Testis (tissue), 3 donors: Measurements from ENCODE around the gene UBE2R2. TPM values are rescaled to one million over a fixed set of nuclear protein-coding genes. Genes with fewer than 3 reads are reported as not detected.

ENCODE experiments used
- DNase-seq: peaks from one replicate; pipeline ENCODE4 v3.0.0-alpha.2; 2019
- H3K27ac ChIP-seq, 2 donors: fragments of 200-600 bp; sonication (generic); one replicate each; pipeline ENCODE4 v1.5.1; 2019
- H3K27me3 ChIP-seq: fragments of 200-600 bp; sonication (generic); one replicate; pipeline ENCODE4 v1.5.1; 2019
- H3K36me3 ChIP-seq: fragments of 200-600 bp; sonication (generic); one replicate; pipeline ENCODE4 v1.5.1; 2017; ENCODE audit warnings: low read depth; ENCODE audit errors: missing control alignments
- H3K4me1 ChIP-seq: fragments of 200-600 bp; sonication (generic); one replicate; pipeline ENCODE4 v1.5.1; 2019
- H3K4me3 ChIP-seq, 2 donors: fragments of 200-600 bp; sonication (generic); one replicate each; pipeline ENCODE4 v1.5.1; 2017 to 2019
- H3K9me3 ChIP-seq: fragments of 200-600 bp; sonication (generic); one replicate; pipeline ENCODE4 v1.5.1; 2017
- CTCF ChIP-seq, 3 experiments: fragments of 450-650 bp in 2 of 3; fragments of 200-600 bp in 1 of 3; sonication (generic) in 1 of 3; IDR thresholded peaks; one replicate each; pipeline ENCODE4 v1.5.1; 2016 to 2019; ENCODE audit warnings: antibody characterized with exemption in 3 of 3, mild to moderate bottlenecking in 2 of 3, moderate library complexity in 1 of 3
- POLR2A ChIP-seq: fragments of 450-650 bp; IDR thresholded peaks from one replicate; pipeline ENCODE4 v1.6.1; 2017; ENCODE audit warnings: antibody characterized with exemption, mild to moderate bottlenecking, moderate library complexity
- WGBS, 2 donors: methylation state at CpG; one replicate each; pipeline ENCODE4 v1.1.5; 2018; 5-methylcytosine and 5-hydroxymethylcytosine counted together
- intact Hi-C: fragments of 100-400 bp; cut with DNase I; formaldehyde crosslinking; loops from one replicate; pipeline ENCODE4 v1.15.1; 2023; ENCODE audit warnings: low total_unique reads
- polyA plus RNA-seq: library from polyadenylated mRNA; stranded (reverse); fragments of 350-450 nt; fragmentation: Illumina TruSeq; extraction: RNeasy Lipid Tissue Mini Kit (QIAGEN cat#74804); gene quantifications from one replicate; pipeline ENCODE4 v1.2.3, GENCODE V29; 2014; ENCODE audit warnings: low read depth, low replicate concordance; ENCODE audit not compliant: insufficient read depth
- total RNA-seq, 2 donors: library from RNA; depleted of rRNA; stranded (reverse); fragments of >200 nt; gene quantifications; one replicate each; pipeline ENCODE4 v1.2.3, GENCODE V29; 2016

The UBE2R2 gene
- total and polyA plus RNA-seq, 3 donors from 2014 or later, result 50.2 to 85.7 (median 72.6) TPM

- 70 to 78% methylated on average over 8 of the region's 8 CpGs for WGBS, 2 donors
- intact Hi-C loops, result no loop called here
- Histone ChIP-seq H3K27ac (peak overlapping the region in 1 of 2 donors; percentile 39), H3K4me1 (peaks cover 47% of the 10 kb centered on the region), H3K36me3 (no peaks in the 10 kb centered on the region), H3K9me3 (no peaks in the 10 kb centered on the region), H3K4me3 (no peak overlapping the region), H3K27me3 (no peaks in the 10 kb centered on the region)
- DNase-seq, result peak; percentile 82
- no peak for TF ChIP-seq POLR2A
- TF ChIP-seq CTCF (IDR thresholded peaks at IDR 0.05), result peak; percentile 39 to 63 (median 41)
Observed at GRCh38 chr9:33852216-33852826, 35.4 kb downstream of the UBE2R2 start.

GRCh38 chr9:33856247-33856646, 39.3 kb downstream of the UBE2R2 start:
- H3K27me3 ChIP-seq, result no peaks in the 10 kb centered on the region
- peak overlapping the region in 1 of 2 donors; percentile 43 for H3K27ac ChIP-seq
- TF ChIP-seq POLR2A (no peak), CTCF (IDR thresholded peaks at IDR 0.05) (no peak)
- intact Hi-C loops, result no loop called here
- H3K9me3 ChIP-seq, result no peaks in the 10 kb centered on the region
- DNase-seq, result no peak
- no peak overlapping the region for H3K4me3 ChIP-seq
- H3K4me1 ChIP-seq, result peaks cover 30% of the 10 kb centered on the region
- no peaks in the 10 kb centered on the region for H3K36me3 ChIP-seq

GRCh38 chr9:33858423-33858822, 41.5 kb downstream of the UBE2R2 start:
- TF ChIP-seq CTCF (IDR thresholded peaks at IDR 0.05), result no peak
- no peak for TF ChIP-seq POLR2A
- H3K4me3 ChIP-seq, result no peak overlapping the region
- DNase-seq, result no peak
- H3K9me3 ChIP-seq, result no peaks in the 10 kb centered on the region
- H3K4me1 ChIP-seq, result peaks cover 16% of the 10 kb centered on the region
- H3K36me3 ChIP-seq, result no peaks in the 10 kb centered on the region
- no peaks in the 10 kb centered on the region for H3K27me3 ChIP-seq
- WGBS, 2 donors, result 72 to 77% methylated on average over 3 of the region's 3 CpGs
- intact Hi-C loops, result no loop called here
- no peak overlapping the region for H3K27ac ChIP-seq

GRCh38 chr9:33860200-33860871, 43.4 kb downstream of the UBE2R2 start:
- no peaks in the 10 kb centered on the region for H3K9me3 ChIP-seq
- 90 to 92% methylated on average over 1 of the region's 1 CpG for WGBS, 2 donors
- H3K4me3 ChIP-seq, result no peak overlapping the region
- no peak overlapping the region for H3K27ac ChIP-seq
- H3K4me1 ChIP-seq, result peaks cover 8% of the 10 kb centered on the region
- no peaks in the 10 kb centered on the region for H3K27me3 ChIP-seq
- DNase-seq, result no peak
- H3K36me3 ChIP-seq, result no peaks in the 10 kb centered on the region
- TF ChIP-seq POLR2A (no peak), CTCF (IDR thresholded peaks at IDR 0.05) (no peak)
- intact Hi-C loops, result no loop called here
